SK-N-MC (cell line): ENCODE measurements around the gene DENND2D.

Source experiments
- DNase-seq: peaks from one replicate; pipeline ENCODE4 v3.0.0-alpha.2; 2011; ENCODE audit warnings: low read depth, low spot score
- H3K27ac ChIP-seq: fragments of 200-600 bp; sonication (generic); 2 replicates; pipeline ENCODE4 v1.5.1; 2016; ENCODE audit warnings: mixed run types
- H3K36me3 ChIP-seq: fragments of 200-600 bp; sonication (generic); 2 replicates; pipeline ENCODE4 v1.6.1; 2017; ENCODE audit warnings: antibody characterized with exemption, low read length, mixed read lengths; ENCODE audit not compliant: insufficient read depth
- H3K4me3 ChIP-seq: fragments of 200-600 bp; sonication (generic); 2 replicates; pipeline ENCODE4 v1.5.1; 2016
- H3K9ac ChIP-seq: fragments of 200-600 bp; sonication (generic); 2 replicates; pipeline ENCODE4 v1.8.0; 2017; ENCODE audit warnings: mixed run types, mixed read lengths; ENCODE audit not compliant: insufficient read length
- H3K9me3 ChIP-seq: fragments of 200-600 bp; sonication (generic); 2 replicates; pipeline ENCODE4 v1.6.1; 2017; ENCODE audit warnings: low read depth, mild to moderate bottlenecking, antibody characterized with exemption, low read length, moderate library complexity, mixed read lengths
- EZH2 ChIP-seq: fragments of 200-600 bp; sonication (generic); IDR thresholded peaks from one replicate; pipeline ENCODE4 v1.6.1; 2017; ENCODE audit warnings: antibody characterized with exemption
- FOXP2 ChIP-seq: optimal IDR thresholded peaks from 2 replicates; pipeline ENCODE3; 2011; ENCODE audit warnings: mild to moderate bottlenecking, moderate library complexity; ENCODE audit not compliant: insufficient read depth; ENCODE audit errors: extremely low read length, control extremely low read depth
- POLR2AphosphoS5 ChIP-seq: IDR thresholded peaks from 2 replicates; pipeline ENCODE4 v1.6.1; 2012; ENCODE audit warnings: mild to moderate bottlenecking, low read depth, low read length, borderline replicate concordance

Gene DENND2D

DNA sequence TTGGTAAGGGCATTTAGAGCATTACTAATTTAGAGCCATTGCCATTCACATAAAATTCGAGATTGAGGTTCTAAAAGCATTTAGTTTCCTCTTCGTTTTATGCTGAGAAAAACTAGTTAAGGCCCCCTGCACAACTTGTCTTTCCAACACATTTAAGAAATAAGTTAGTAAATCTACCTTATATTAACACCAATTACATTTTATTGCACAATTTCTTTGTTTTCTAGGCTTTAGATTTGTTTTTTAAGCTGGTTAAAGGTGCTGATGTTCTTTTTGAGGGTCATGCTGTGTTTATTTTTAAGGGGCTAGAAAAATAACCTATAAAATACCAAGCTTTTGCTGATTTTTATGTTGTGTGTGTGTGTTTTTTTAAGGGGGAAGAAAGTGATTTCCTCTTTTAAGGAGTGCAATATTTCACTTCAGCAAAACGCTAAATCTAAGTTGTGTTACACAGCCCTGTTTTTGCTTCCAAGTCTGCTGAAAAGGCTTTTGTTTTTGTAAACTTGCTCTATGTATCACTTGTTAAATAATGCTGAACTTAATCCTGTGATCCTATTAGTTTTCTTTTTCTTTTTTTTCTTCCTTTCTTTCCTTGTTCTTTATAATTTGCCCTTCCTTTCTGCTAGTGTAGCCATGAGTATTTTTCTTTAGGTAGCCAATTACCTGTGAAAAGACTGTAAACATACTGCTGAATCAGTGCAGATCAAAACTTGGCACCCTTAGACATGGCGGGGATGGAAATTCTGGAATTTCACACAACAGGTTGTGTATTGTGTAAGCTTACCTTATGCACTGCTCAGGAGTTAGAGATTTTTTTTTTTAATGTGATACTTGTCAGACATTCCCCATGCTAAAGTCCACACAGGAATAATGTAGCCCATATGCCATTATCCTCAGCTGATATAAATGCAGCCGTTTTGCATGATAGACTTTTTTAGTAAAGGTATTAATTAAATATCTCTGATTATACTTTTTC, 58.9 kb downstream of the DENND2D start:
- peaks cover 11% of the 10 kb centered on the region for H3K36me3 ChIP-seq
- no peak for TF ChIP-seq POLR2AphosphoS5
- TF ChIP-seq EZH2, result no peak
- no peak for TF ChIP-seq FOXP2

DNA sequence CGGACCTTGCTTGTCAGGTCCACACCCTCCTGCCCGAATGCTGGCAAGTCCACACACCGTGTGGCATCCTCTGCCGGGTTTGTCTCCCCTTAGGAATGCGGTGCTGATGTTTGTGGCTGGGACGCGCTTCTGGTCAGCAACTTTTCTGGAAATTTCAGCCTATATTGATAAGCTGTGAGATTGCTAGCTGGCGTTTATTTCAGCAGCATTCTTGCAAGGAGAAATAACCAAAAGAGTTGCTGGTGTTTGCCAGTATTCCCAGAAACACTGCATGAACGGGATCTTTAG, 59.8 kb downstream of the DENND2D start:
- Histone ChIP-seq H3K9me3 (no peaks in the 10 kb centered on the region), H3K36me3 (peaks cover 17% of the 10 kb centered on the region), H3K27ac (no peak overlapping the region; the same call in 1 of the 2 replicates), H3K4me3 (peak overlapping the region; percentile 92), H3K9ac (peak overlapping the region; percentile 88)
- TF ChIP-seq POLR2AphosphoS5, result no peak
- no peak for TF ChIP-seq EZH2
- TF ChIP-seq FOXP2, result no peak
- DNase-seq, result no peak

More for the DNA sequence above, 58.9 kb downstream of the DENND2D start:
- H3K27ac ChIP-seq, result no peak overlapping the region
- no peaks in the 10 kb centered on the region for H3K9me3 ChIP-seq
- peak overlapping the region; percentile 92 for H3K4me3 ChIP-seq
- peak overlapping the region; percentile 88 for H3K9ac ChIP-seq
- no peak for DNase-seq

DNA sequence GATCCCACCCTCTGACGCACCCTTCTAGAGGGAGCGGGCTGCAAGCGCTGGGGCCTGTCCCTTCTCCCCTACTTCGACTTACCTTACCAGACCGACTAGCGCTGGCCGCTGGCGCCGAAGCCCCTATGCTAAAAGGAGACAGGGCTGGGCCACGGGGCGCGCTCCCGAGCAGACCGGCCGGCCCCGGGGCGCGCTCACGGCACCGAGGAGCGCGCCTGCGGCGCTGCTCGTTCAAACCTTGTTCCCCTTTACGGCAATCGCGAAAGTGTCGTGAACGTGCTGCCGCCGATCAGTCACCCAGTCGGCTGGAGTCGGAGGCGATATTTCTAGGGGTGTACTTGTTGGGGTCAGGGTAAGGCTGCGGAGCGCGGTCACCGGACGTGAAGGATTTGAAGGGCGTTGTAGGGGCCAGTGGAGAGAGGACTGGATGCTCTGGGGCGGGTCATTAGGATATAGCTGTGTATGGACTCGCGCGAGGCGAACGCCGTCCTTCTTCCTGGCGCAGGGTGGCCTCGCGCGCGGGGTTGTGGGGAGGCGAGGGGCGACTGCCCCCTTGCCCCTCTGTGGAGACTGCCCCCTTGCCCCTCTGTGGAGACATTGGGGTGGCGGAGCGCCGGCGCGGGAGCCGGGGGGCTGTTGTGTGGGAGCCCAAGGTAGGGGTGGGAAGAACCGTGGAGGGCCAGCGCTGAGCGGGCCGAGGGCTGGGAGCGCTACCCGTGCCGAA, 60.3 kb downstream of the DENND2D start, which contains the start of the genes CEPT1 and DRAM2:
Gene CEPT1, plus strand, starts transcription at position 268 of the 724 bp plus-strand sequence. CDS start 7,492 bp downstream, outside the sequence.
Gene DRAM2, minus strand, starts transcription at position 138 of the 724 bp plus-strand sequence. CDS start 8,539 bp downstream, outside the sequence.
- H3K9me3 ChIP-seq, result no peaks in the 10 kb centered on the region
- TF ChIP-seq POLR2AphosphoS5 (peak; percentile 88), EZH2 (no peak)
- peak within 1 kb of the TSS; percentile 92 for H3K4me3 ChIP-seq
- peak; percentile 72 for DNase-seq
- peaks cover 22% of the 10 kb centered on the region for H3K36me3 ChIP-seq
- H3K9ac ChIP-seq, result peak within 1 kb of the TSS; percentile 88
- H3K27ac ChIP-seq, result peak within 1 kb of the TSS; percentile 96

DNA sequence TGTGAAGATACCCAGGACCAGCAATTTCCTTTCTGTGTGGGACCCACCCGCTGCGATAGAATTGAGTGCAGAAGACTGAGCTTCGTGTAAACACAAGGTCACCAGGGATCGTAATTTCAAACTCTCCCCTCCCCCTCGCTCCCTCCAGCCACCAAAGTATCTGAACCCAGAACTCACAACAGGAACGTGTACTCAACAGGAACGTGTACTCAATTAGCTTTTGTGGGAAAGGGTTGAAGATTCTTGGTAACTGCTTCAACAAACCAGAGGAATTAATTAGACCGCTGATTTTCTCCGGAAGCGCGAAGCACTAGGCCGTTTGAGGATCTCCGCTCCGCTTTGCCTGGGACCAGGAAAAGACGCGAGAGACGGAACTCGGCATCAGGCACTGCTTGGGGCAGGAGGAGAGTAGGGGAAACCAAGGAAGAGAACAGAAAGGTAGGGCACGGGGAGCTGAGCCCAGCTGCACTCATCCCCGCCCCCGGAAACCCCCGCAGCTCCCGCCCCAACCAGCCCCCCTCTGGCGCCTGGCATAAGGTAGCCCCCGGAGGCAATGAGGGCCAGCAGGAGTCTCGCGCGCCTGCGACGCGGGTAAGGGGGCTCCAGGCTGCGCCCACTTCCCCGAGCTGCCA, 61.0 kb downstream of the DENND2D start:
- Histone ChIP-seq H3K36me3 (peaks cover 26% of the 10 kb centered on the region), H3K27ac (peak overlapping the region; percentile 96), H3K4me3 (peak overlapping the region; percentile 92), H3K9me3 (no peaks in the 10 kb centered on the region), H3K9ac (peak overlapping the region; percentile 88)
- peak; percentile 59 for DNase-seq
- no peak for TF ChIP-seq EZH2
- no peak; the same call in 1 of the 2 replicates for TF ChIP-seq POLR2AphosphoS5
- peak; percentile 77 for TF ChIP-seq FOXP2
